Uterus (tissue), 4 donors: Measurements from ENCODE around the gene SNAP29. TPM values are rescaled to one million over a fixed set of nuclear protein-coding genes. Genes with fewer than 3 reads are reported as not detected.

ENCODE experiments used
- DNase-seq, 2 donors: peaks; one replicate each; pipeline ENCODE4 v3.0.0-alpha.2; 2019 to 2020
- H3K27ac ChIP-seq, 2 donors: fragments of 200-600 bp; sonication (generic); 1 replicate in 1 of 2; 2 replicates in 1 of 2; pipeline ENCODE4 v1.5.1; 2016 to 2018
- H3K27me3 ChIP-seq, 2 donors: fragments of 200-600 bp; sonication (generic); one replicate each; pipeline ENCODE4 v1.5.1; 2018 to 2019; ENCODE audit warnings: control low read depth in 1 of 2
- H3K36me3 ChIP-seq, 2 donors: fragments of 200-600 bp; sonication (generic); one replicate each; pipeline ENCODE4 v1.5.1; 2019; ENCODE audit warnings: control low read depth in 1 of 2
- H3K4me1 ChIP-seq, 2 donors: fragments of 200-600 bp; sonication (generic); one replicate each; pipeline ENCODE4 v1.5.1; 2018 to 2019; ENCODE audit warnings: control low read depth in 1 of 2
- H3K4me3 ChIP-seq, 2 donors: fragments of 200-600 bp; sonication (generic); 1 replicate in 1 of 2; 2 replicates in 1 of 2; pipeline ENCODE4 v1.5.1; 2018 to 2019; ENCODE audit warnings: mild to moderate bottlenecking in 1 of 2
- H3K9me3 ChIP-seq, 2 donors: fragments of 200-600 bp; sonication (generic); one replicate each; pipeline ENCODE4 v1.5.1; 2019; ENCODE audit warnings: control low read depth in 1 of 2
- CTCF ChIP-seq, 4 experiments: fragments of 200-600 bp in 2 of 4; fragments of 450-650 bp in 2 of 4; sonication (generic) in 2 of 4; IDR thresholded peaks; one replicate each; pipeline ENCODE4 v1.5.1; 2016 to 2019; ENCODE audit warnings: antibody characterized with exemption in 4 of 4, mild to moderate bottlenecking in 2 of 4, moderate library complexity in 1 of 4
- POLR2A ChIP-seq, 2 donors: fragments of 450-650 bp; IDR thresholded peaks; one replicate each; pipeline ENCODE4 v1.6.1; 2016; ENCODE audit warnings: antibody characterized with exemption in 2 of 2, mild to moderate bottlenecking in 1 of 2, moderate library complexity in 1 of 2
- intact Hi-C: fragments of 100-400 bp; cut with DNase I; formaldehyde crosslinking; loops from one replicate; pipeline ENCODE4 v1.15.1; 2023; ENCODE audit warnings: low total_unique reads
- total RNA-seq, 4 donors: library from RNA; depleted of rRNA in 3 of 4; stranded (reverse); fragments of >200 nt in 3 of 4; gene quantifications; one replicate each; pipeline versions ENCODE4 v1.1.0 to v1.2.4, GENCODE V29; 2014 to 2023
- donor health status: DM: yes; HTN: yes; CAD: no.

The SNAP29 gene
- total RNA-seq, 4 donors from 2014 or later: 5.3 to 33.5 (median 13.1) TPM

- intact Hi-C loops: no loop called here
Measured at GRCh38 chr22:20811971-20812660, 46.7 kb upstream of the SNAP29 start.

DNA sequence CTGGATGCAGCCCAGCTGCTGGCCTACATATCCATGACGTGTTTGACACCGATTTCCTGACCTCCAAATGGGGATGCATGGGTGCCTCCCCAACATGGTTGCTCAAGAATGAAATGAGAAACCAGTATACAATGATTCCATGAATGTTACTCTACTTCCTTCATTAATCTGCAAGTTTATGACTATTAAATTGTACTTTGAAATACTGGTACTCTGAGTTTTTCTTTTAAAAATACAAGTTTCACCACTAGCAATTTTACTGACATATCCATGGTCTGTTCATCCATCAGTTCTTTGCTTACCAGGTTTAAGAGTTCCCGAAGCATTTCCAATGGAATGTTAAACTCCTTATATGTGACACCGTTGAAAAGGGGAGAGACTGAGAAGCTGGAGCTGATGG lies 45.8 kb upstream of the SNAP29 start:
- no peak for TF ChIP-seq POLR2A (IDR thresholded peaks at IDR 0.05)
- Histone ChIP-seq H3K4me1 (no peaks in the 10 kb centered on the region), H3K9me3 (no peaks in the 10 kb centered on the region), H3K36me3 (no peaks in the 10 kb centered on the region), H3K27me3 (no peaks in the 10 kb centered on the region), H3K4me3 (no peak overlapping the region), H3K27ac (no peak overlapping the region)
- no peak for DNase-seq
- intact Hi-C loops: no loop called here

More at GRCh38 chr22:20811971-20812660, 46.7 kb upstream of the SNAP29 start:
- Histone ChIP-seq H3K27me3 (no peaks in the 10 kb centered on the region), H3K4me3 (no peak overlapping the region), H3K4me1 (no peaks in the 10 kb centered on the region), H3K36me3 (no peaks in the 10 kb centered on the region), H3K27ac (no peak overlapping the region), H3K9me3 (no peaks in the 10 kb centered on the region)
- no peak for TF ChIP-seq CTCF (IDR thresholded peaks at IDR 0.05)
- no peak for TF ChIP-seq POLR2A (IDR thresholded peaks at IDR 0.05)
- no peak for DNase-seq

- no peak overlapping the region for H3K4me3 ChIP-seq
- no peak for DNase-seq
- no peaks in the 10 kb centered on the region for H3K36me3 ChIP-seq
- intact Hi-C loops: no loop called here
- no peaks in the 10 kb centered on the region for H3K27me3 ChIP-seq
- no peaks in the 10 kb centered on the region for H3K9me3 ChIP-seq
- TF ChIP-seq CTCF (IDR thresholded peaks at IDR 0.05): no peak
- TF ChIP-seq POLR2A (IDR thresholded peaks at IDR 0.05): no peak
- no peaks in the 10 kb centered on the region for H3K4me1 ChIP-seq
- no peak overlapping the region for H3K27ac ChIP-seq
Measured at GRCh38 chr22:20814221-20814808, 44.5 kb upstream of the SNAP29 start.

GRCh38 chr22:20815477-20816050 lies 43.2 kb upstream of the SNAP29 start:
- DNase-seq: no peak
- Histone ChIP-seq H3K27ac (no peak overlapping the region), H3K36me3 (no peaks in the 10 kb centered on the region), H3K9me3 (no peaks in the 10 kb centered on the region), H3K4me3 (no peak overlapping the region), H3K4me1 (no peaks in the 10 kb centered on the region), H3K27me3 (no peaks in the 10 kb centered on the region)
- intact Hi-C loops: no loop called here
- TF ChIP-seq POLR2A (IDR thresholded peaks at IDR 0.05) (no peak), CTCF (IDR thresholded peaks at IDR 0.05) (no peak)

- Histone ChIP-seq H3K27ac (no peak overlapping the region), H3K4me3 (no peak overlapping the region), H3K9me3 (no peaks in the 10 kb centered on the region), H3K27me3 (no peaks in the 10 kb centered on the region), H3K4me1 (no peaks in the 10 kb centered on the region), H3K36me3 (no peaks in the 10 kb centered on the region)
- TF ChIP-seq CTCF (IDR thresholded peaks at IDR 0.05) (no peak), POLR2A (IDR thresholded peaks at IDR 0.05) (no peak)
- intact Hi-C loops: no loop called here
- no peak for DNase-seq
Measured at GRCh38 chr22:20816559-20816958, 42.2 kb upstream of the SNAP29 start.
